ENCODE data around the gene VPS9D1.

VPS9D1 gene

GRCh38 chr16:89720813-89721545 is at the start of gene VPS9D1, which contains the start of gene ZNF276:
TSS of gene VPS9D1 (minus strand) at chr16:89720898. CDS start at chr16:89720861, 37 bp downstream.
TSS of gene ZNF276 (plus strand) at chr16:89721537. CDS start at chr16:89721641, 104 bp downstream.
- DNase-seq: peak; percentile 84

GRCh38 chr16:89770367-89770766 is 49.7 kb upstream of the VPS9D1 start:
- no peak for DNase-seq

GRCh38 chr16:89765292-89765830 is 44.7 kb upstream of the VPS9D1 start:
- no peak for DNase-seq

GRCh38 chr16:89764711-89765201 is 44.1 kb upstream of the VPS9D1 start:
- DNase-seq: peak; percentile 66

- DNase-seq: peak; percentile 36
Measured at GRCh38 chr16:89761304-89761922, 40.7 kb upstream of the VPS9D1 start.

GRCh38 chr16:89759746-89760340 is 39.1 kb upstream of the VPS9D1 start:
- DNase-seq: peak; percentile 35

- DNase-seq: no peak
Measured at GRCh38 chr16:89749637-89750036, 28.9 kb upstream of the VPS9D1 start.

GRCh38 chr16:89748921-89749320 is 28.2 kb upstream of the VPS9D1 start:
- no peak for DNase-seq

GRCh38 chr16:89748076-89748475 is 27.4 kb upstream of the VPS9D1 start:
- DNase-seq: no peak

GRCh38 chr16:89746043-89746442 is 25.3 kb upstream of the VPS9D1 start:
- no peak for DNase-seq

- no peak for DNase-seq
Measured at GRCh38 chr16:89744813-89745212, 24.1 kb upstream of the VPS9D1 start.

- no peak for DNase-seq
Measured at GRCh38 chr16:89742948-89743347, 22.2 kb upstream of the VPS9D1 start.

- no peak for DNase-seq
Measured at GRCh38 chr16:89741342-89742014, 20.8 kb upstream of the VPS9D1 start.

- no peak for DNase-seq
Measured at GRCh38 chr16:89739383-89739782, 18.7 kb upstream of the VPS9D1 start.

GRCh38 chr16:89738538-89739317 is 18.0 kb upstream of the VPS9D1 start:
- DNase-seq: no peak

GRCh38 chr16:89738072-89738377 is 17.3 kb upstream of the VPS9D1 start:
- DNase-seq: no peak

- peak; percentile 65 for DNase-seq
Measured at GRCh38 chr16:89737341-89738071, 16.8 kb upstream of the VPS9D1 start.

- no peak for DNase-seq
Measured at GRCh38 chr16:89736554-89736953, 15.9 kb upstream of the VPS9D1 start.

- DNase-seq: no peak
Measured at GRCh38 chr16:89733792-89734191, 13.1 kb upstream of the VPS9D1 start.

- no peak for DNase-seq
Measured at GRCh38 chr16:89733322-89733721, 12.6 kb upstream of the VPS9D1 start.

- no peak for DNase-seq
Measured at GRCh38 chr16:89732918-89733242, 12.2 kb upstream of the VPS9D1 start.
